ENCODE data around the gene COA1.

DNA sequence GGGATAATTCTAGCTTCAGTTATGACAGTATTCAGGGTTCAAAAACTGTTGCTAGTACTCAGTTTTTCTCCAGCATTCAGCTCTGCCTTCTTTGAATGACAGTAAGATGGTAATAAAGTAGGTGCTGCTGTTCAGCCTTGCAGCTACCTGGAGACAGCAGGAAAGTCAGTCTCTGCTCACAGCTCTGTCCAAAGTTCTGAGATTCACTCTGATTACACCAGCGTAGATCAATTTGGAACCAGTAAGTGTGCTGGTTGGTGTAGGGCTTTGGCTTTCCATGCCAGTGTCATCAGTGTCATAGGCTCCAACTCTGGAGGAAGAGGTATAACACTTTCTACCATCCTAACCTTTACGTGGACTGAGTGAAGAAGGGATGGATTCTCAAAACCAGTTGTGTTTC lies 120.2 kb downstream of the COA1 start:
- TF ChIP-seq TOE1 (IDR thresholded peaks at IDR 0.05; ENCODE audit: borderline replicate concordance) (no peak), TOE1 (CRISPR knock-in tag; IDR thresholded peaks at IDR 0.05; ENCODE audit: borderline replicate concordance, low read depth) (no peak), SP1 (CRISPR knock-in tag; IDR thresholded peaks at IDR 0.05) (no peak), CBX8 (IDR thresholded peaks at IDR 0.05; ENCODE audit: borderline replicate concordance, extremely low read depth, low read depth, low read length, poor library complexity, severe bottlenecking) (no peak), ZNF133 (CRISPR knock-in tag; IDR thresholded peaks at IDR 0.05) (no peak), NCOA2 (IDR thresholded peaks at IDR 0.05; ENCODE audit: partially characterized antibody in 2 of 2) (no peak), JUND (IDR thresholded peaks at IDR 0.05; ENCODE audit: borderline replicate concordance, low read depth, low read length) (no peak), JUND (tag; IDR thresholded peaks at IDR 0.05; ENCODE audit: borderline replicate concordance, low read depth, low read length) (no peak), HIVEP1 (CRISPR knock-in tag; IDR thresholded peaks at IDR 0.05) (no peak)
- TF ChIP-seq, protein P1, sequence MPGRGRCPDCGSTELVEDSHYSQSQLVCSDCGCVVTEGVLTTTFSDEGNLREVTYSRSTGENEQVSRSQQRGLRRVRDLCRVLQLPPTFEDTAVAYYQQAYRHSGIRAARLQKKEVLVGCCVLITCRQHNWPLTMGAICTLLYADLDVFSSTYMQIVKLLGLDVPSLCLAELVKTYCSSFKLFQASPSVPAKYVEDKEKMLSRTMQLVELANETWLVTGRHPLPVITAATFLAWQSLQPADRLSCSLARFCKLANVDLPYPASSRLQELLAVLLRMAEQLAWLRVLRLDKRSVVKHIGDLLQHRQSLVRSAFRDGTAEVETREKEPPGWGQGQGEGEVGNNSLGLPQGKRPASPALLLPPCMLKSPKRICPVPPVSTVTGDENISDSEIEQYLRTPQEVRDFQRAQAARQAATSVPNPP (IDR thresholded peaks at IDR 0.05; ENCODE audit: borderline replicate concordance, insufficient read depth, insufficient read length), result no peak
- TF ChIP-seq, protein P2, sequence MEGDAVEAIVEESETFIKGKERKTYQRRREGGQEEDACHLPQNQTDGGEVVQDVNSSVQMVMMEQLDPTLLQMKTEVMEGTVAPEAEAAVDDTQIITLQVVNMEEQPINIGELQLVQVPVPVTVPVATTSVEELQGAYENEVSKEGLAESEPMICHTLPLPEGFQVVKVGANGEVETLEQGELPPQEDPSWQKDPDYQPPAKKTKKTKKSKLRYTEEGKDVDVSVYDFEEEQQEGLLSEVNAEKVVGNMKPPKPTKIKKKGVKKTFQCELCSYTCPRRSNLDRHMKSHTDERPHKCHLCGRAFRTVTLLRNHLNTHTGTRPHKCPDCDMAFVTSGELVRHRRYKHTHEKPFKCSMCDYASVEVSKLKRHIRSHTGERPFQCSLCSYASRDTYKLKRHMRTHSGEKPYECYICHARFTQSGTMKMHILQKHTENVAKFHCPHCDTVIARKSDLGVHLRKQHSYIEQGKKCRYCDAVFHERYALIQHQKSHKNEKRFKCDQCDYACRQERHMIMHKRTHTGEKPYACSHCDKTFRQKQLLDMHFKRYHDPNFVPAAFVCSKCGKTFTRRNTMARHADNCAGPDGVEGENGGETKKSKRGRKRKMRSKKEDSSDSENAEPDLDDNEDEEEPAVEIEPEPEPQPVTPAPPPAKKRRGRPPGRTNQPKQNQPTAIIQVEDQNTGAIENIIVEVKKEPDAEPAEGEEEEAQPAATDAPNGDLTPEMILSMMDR (IDR thresholded peaks at IDR 0.05 in 2 of 3, conservative IDR thresholded peaks at IDR 0.05 in 1 of 3; ENCODE audit: insufficient read depth in 2 of 3, low read depth in 1 of 3, low read length in 3 of 3), result no peak
